Hematopoietic multipotent progenitor cell treated with erythropoietin and hydrocortisone succinate and interleukin-3 and kit ligand, for 17 days (in vitro differentiated cells): Measurements from ENCODE around the gene RPS8.
"Not testable (repeated sequence)": the region's sequence is repeated elsewhere in the genome, so short reads cannot be mapped to it uniquely, and the experiment has no call there.

Experiments used
- DNase-seq: peaks from one replicate; pipeline ENCODE4 v3.0.0-alpha.2; 2015; ENCODE audit warnings: low spot score

RPS8 gene

GRCh38 chr1:44783697-44784093 lies 8.4 kb downstream of the RPS8 start:
- no peak for DNase-seq

GRCh38 chr1:44784094-44785028 lies 9.0 kb downstream of the RPS8 start:
- DNase-seq = no peak

- DNase-seq = no peak
These were observed 9.7 kb downstream of the RPS8 start for GRCh38 chr1:44785029-44785380.

- DNase-seq = no peak
These were observed 10.3 kb downstream of the RPS8 start for GRCh38 chr1:44785501-44786137.

GRCh38 chr1:44786138-44786840 lies 10.9 kb downstream of the RPS8 start:
- DNase-seq = peak; percentile 74

- no peak for DNase-seq
These were observed 11.6 kb downstream of the RPS8 start for GRCh38 chr1:44786841-44787426.

GRCh38 chr1:44787506-44787905 lies 12.2 kb downstream of the RPS8 start:
- no peak for DNase-seq

- no peak for DNase-seq
These were observed 12.9 kb downstream of the RPS8 start, which contains the start of gene BEST4 for GRCh38 chr1:44788120-44788860. Gene BEST4, minus strand, starts transcription at chr1:44788170. Its CDS starts 465 bp downstream, at chr1:44787705.

- no peak for DNase-seq
These were observed 15.8 kb downstream of the RPS8 start for GRCh38 chr1:44790968-44791801.

- DNase-seq = no peak
These were observed 17.6 kb downstream of the RPS8 start for GRCh38 chr1:44792736-44793502.

GRCh38 chr1:44797886-44798285 lies 22.5 kb downstream of the RPS8 start:
- DNase-seq = not testable (repeated sequence)

- DNase-seq = peak; percentile 25
These were observed 23.4 kb downstream of the RPS8 start for GRCh38 chr1:44798481-44799365.

GRCh38 chr1:44799770-44800584 lies 24.6 kb downstream of the RPS8 start, which contains the start of gene PLK3:
Gene PLK3, plus strand, starts transcription at chr1:44800377. Its CDS starts 87 bp downstream, at chr1:44800464.
- DNase-seq = peak; percentile 98

- DNase-seq = peak; percentile 35
These were observed 26.4 kb downstream of the RPS8 start for GRCh38 chr1:44801491-44802305.

- DNase-seq = no peak
These were observed 27.1 kb downstream of the RPS8 start for GRCh38 chr1:44802306-44803061.

- DNase-seq = peak; percentile 7
These were observed 27.6 kb downstream of the RPS8 start for GRCh38 chr1:44803062-44803311.
